Left renal pelvis (tissue), 4 donors: ENCODE data around the gene KHSRP. TPM values are rescaled to one million over a fixed set of nuclear protein-coding genes. Genes with fewer than 3 reads are reported as not detected.

Source experiments
- DNase-seq, 4 donors: peaks; one replicate each; pipeline ENCODE4 v3.0.0-alpha.2; 2013; ENCODE audit warnings: low read depth in 4 of 4, low spot score in 3 of 4
- polyA plus RNA-seq, 4 donors: library from polyadenylated mRNA; unstranded; fragments of 120-200 nt; gene quantifications; one replicate each; pipeline ENCODE4 v1.2.1, GENCODE V29; 2013; ENCODE audit not compliant: insufficient read length in 4 of 4

The KHSRP gene
- polyA plus RNA-seq, 4 donors = 259 to 351 (median 275) TPM

GRCh38 chr19:6364353-6364752, 60.3 kb downstream of the KHSRP start:
- no peak for DNase-seq

Other genes starting within 250 kb of the KHSRP start
- 100 to 1,000 TPM in 1 of 4 donors, 10 to 100 TPM in 3; 72.5 to 118 (median 76.5) TPM for gene MLLT1, start 144.8 kb downstream of the KHSRP start, polyA plus RNA-seq
- under 1 TPM in 3 of 4 donors, not detected in 1; 0.10 to 0.20 (median 0.11) TPM for gene ACER1, start 91.2 kb downstream of the KHSRP start, polyA plus RNA-seq
- gene CLPP, start 63.3 kb downstream of the KHSRP start, polyA plus RNA-seq = 10 to 100 TPM; 47.0 to 65.3 (median 57.5) TPM
- gene ALKBH7, start 52.0 kb downstream of the KHSRP start, polyA plus RNA-seq = 10 to 100 TPM; 40.0 to 91.4 (median 43.3) TPM
- gene PSPN, start 48.9 kb downstream of the KHSRP start, polyA plus RNA-seq = 1 to 10 TPM; 1.5 to 3.3 (median 2.3) TPM
- 10 to 100 TPM; 67.6 to 99.8 (median 85.7) TPM for gene GTF2F1, start 31.6 kb downstream of the KHSRP start, polyA plus RNA-seq
- under 1 TPM; 0.21 to 0.88 (median 0.58) TPM for gene SLC25A41, start 9.0 kb upstream of the KHSRP start, polyA plus RNA-seq
- gene SLC25A23, start 35.0 kb upstream of the KHSRP start, polyA plus RNA-seq = 10 to 100 TPM; 55.2 to 85.1 (median 68.6) TPM
- gene CRB3, start 39.5 kb upstream of the KHSRP start, polyA plus RNA-seq = 10 to 100 TPM in 3 of 4 donors, under 1 TPM in 1; 0.55 to 39.8 (median 24.0) TPM
- 10 to 100 TPM in 3 of 4 donors, 1 to 10 TPM in 1; 1.5 to 40.6 (median 36.1) TPM for gene DENND1C, start 57.0 kb upstream of the KHSRP start, polyA plus RNA-seq
- gene TUBB4A, start 77.5 kb upstream of the KHSRP start, polyA plus RNA-seq = 10 to 100 TPM in 3 of 4 donors, 1 to 10 TPM in 1; 5.8 to 47.2 (median 31.2) TPM
- 1 to 10 TPM in 1 of 4 donors, under 1 TPM in 3; 0.20 to 2.4 (median 0.39) TPM for gene TNFSF9, start 106.2 kb upstream of the KHSRP start, polyA plus RNA-seq
- gene CD70, start 166.3 kb upstream of the KHSRP start, polyA plus RNA-seq = not detected
- under 1 TPM in 3 of 4 donors, not detected in 1; 0.08 to 0.13 (median 0.08) TPM for gene TNFSF14, start 245.3 kb upstream of the KHSRP start, polyA plus RNA-seq